NCI-H128 (cell line): Measurements from ENCODE around the gene RBMS3.
"Not testable (repeated sequence)": the region's sequence is repeated elsewhere in the genome, so short reads cannot be mapped to it uniquely, and the experiment has no call there.

Experiments
- DNase-seq: peaks from one replicate; lab custom pipeline; 2025; ENCODE audit not compliant: unreplicated experiment; lab: John Stamatoyannopoulos, UW

The RBMS3 gene

GRCh38 chr3:29382409-29382808 is 101.5 kb downstream of the RBMS3 start:
- DNase-seq, result no peak

GRCh38 chr3:29382845-29383244 is 102.0 kb downstream of the RBMS3 start:
- no peak for DNase-seq

GRCh38 chr3:29384640-29385039 is 103.8 kb downstream of the RBMS3 start:
- DNase-seq, result no peak

GRCh38 chr3:29385046-29385830 is 104.4 kb downstream of the RBMS3 start:
- DNase-seq, result no peak

- no peak for DNase-seq
Observed at GRCh38 chr3:29389362-29389761, 108.5 kb downstream of the RBMS3 start.

- DNase-seq, result no peak
Observed at GRCh38 chr3:29392625-29393388, 111.9 kb downstream of the RBMS3 start.

GRCh38 chr3:29393946-29394345 is 113.1 kb downstream of the RBMS3 start:
- DNase-seq, result not testable (repeated sequence)

- no peak for DNase-seq
Observed at GRCh38 chr3:29397406-29397805, 116.5 kb downstream of the RBMS3 start.

- no peak for DNase-seq
Observed at GRCh38 chr3:29398787-29399186, 117.9 kb downstream of the RBMS3 start.

- no peak for DNase-seq
Observed at GRCh38 chr3:29406291-29406832, 125.5 kb downstream of the RBMS3 start.

- DNase-seq, result no peak
Observed at GRCh38 chr3:29408676-29409075, 127.8 kb downstream of the RBMS3 start.

- no peak for DNase-seq
Observed at GRCh38 chr3:29409409-29409808, 128.5 kb downstream of the RBMS3 start.

GRCh38 chr3:29410220-29410619 is 129.3 kb downstream of the RBMS3 start:
- no peak for DNase-seq

GRCh38 chr3:29410660-29411405 is 130.0 kb downstream of the RBMS3 start:
- no peak for DNase-seq

- DNase-seq, result no peak
Observed at GRCh38 chr3:29412110-29412509, 131.2 kb downstream of the RBMS3 start.

- DNase-seq, result no peak
Observed at GRCh38 chr3:29414468-29415224, 133.8 kb downstream of the RBMS3 start.

GRCh38 chr3:29415482-29416223 is 134.8 kb downstream of the RBMS3 start:
- DNase-seq, result no peak

- DNase-seq, result no peak
Observed at GRCh38 chr3:29416514-29416913, 135.6 kb downstream of the RBMS3 start.

- no peak for DNase-seq
Observed at GRCh38 chr3:29420106-29420505, 139.2 kb downstream of the RBMS3 start.
